ENCODE data around the gene AKT2.

The AKT2 gene

GRCh38 chr19:40235238-40236025, 49.7 kb downstream of the AKT2 start:
- DNase-seq (ENCODE audit: low read depth in 2 of 2), result no peak

- DNase-seq (ENCODE audit: low read depth in 2 of 2), result no peak
Observed at GRCh38 chr19:40234429-40235237, 50.5 kb downstream of the AKT2 start.

- no peak for DNase-seq (ENCODE audit: low read depth in 2 of 2)
Observed at GRCh38 chr19:40233811-40234389, 51.2 kb downstream of the AKT2 start.

- no peak for DNase-seq (ENCODE audit: low read depth in 2 of 2)
Observed at GRCh38 chr19:40232949-40233810, 52.0 kb downstream of the AKT2 start.

- DNase-seq (ENCODE audit: low read depth in 2 of 2), result no peak
Observed at GRCh38 chr19:40232479-40232878, 52.7 kb downstream of the AKT2 start.

- no peak for DNase-seq (ENCODE audit: low read depth in 2 of 2)
Observed at GRCh38 chr19:40231544-40232424, 53.4 kb downstream of the AKT2 start.

- DNase-seq (ENCODE audit: low read depth in 2 of 2), result no peak
Observed at GRCh38 chr19:40231057-40231456, 54.1 kb downstream of the AKT2 start.

- DNase-seq (ENCODE audit: low read depth in 2 of 2), result no peak
Observed at GRCh38 chr19:40229926-40230417, 55.2 kb downstream of the AKT2 start.

GRCh38 chr19:40229484-40229883, 55.7 kb downstream of the AKT2 start:
- DNase-seq (ENCODE audit: low read depth in 2 of 2), result no peak

- no peak for DNase-seq (ENCODE audit: low read depth in 2 of 2)
Observed at GRCh38 chr19:40228863-40229262, 56.3 kb downstream of the AKT2 start.

GRCh38 chr19:40228346-40228745, 56.8 kb downstream of the AKT2 start:
- DNase-seq (ENCODE audit: low read depth in 2 of 2), result no peak

- no peak for DNase-seq (ENCODE audit: low read depth in 2 of 2)
Observed at GRCh38 chr19:40225440-40226305, 59.5 kb downstream of the AKT2 start.

GRCh38 chr19:40224342-40225150, 60.6 kb downstream of the AKT2 start:
- DNase-seq (ENCODE audit: low read depth in 2 of 2), result no peak

- no peak for DNase-seq (ENCODE audit: low read depth in 2 of 2)
Observed at GRCh38 chr19:40223135-40223822, 61.9 kb downstream of the AKT2 start.

- DNase-seq (ENCODE audit: low read depth in 2 of 2), result peak; percentile 39 to 50
Observed at GRCh38 chr19:40221858-40222619, 63.1 kb downstream of the AKT2 start.

GRCh38 chr19:40220674-40221073, 64.5 kb downstream of the AKT2 start:
- DNase-seq (ENCODE audit: low read depth in 2 of 2), result no peak

GRCh38 chr19:40219721-40220276, 65.3 kb downstream of the AKT2 start:
- DNase-seq (ENCODE audit: low read depth in 2 of 2), result no peak

Measured in activated CD8-positive, alpha-beta memory T cell treated with anti-CD3 and anti-CD28 coated beads for 4 hours (primary cell).